Measurements from ENCODE around the gene MAP2K6. TPM values are rescaled to one million over a fixed set of nuclear protein-coding genes. Genes with fewer than 3 reads are reported as not detected.

MAP2K6 gene
- total and polyA plus RNA-seq, 2 experiments from 2014 or later: 3.3 to 13.2 TPM

GRCh38 chr17:69480245-69480644, 65.7 kb downstream of the MAP2K6 start:
- Histone ChIP-seq H3K79me2 (peaks cover 14% of the 10 kb centered on the region), H2AFZ (no peak overlapping the region), H3K9me3 (ENCODE audit: low read depth) (no peaks in the 10 kb centered on the region), H3K9me2 (replicated peaks; ENCODE audit: insufficient read depth) (no peaks in the 10 kb centered on the region), H4K20me1 (ENCODE audit: insufficient read depth, poor library complexity, severe bottlenecking) (no peaks in the 10 kb centered on the region), H3K4me3 (no peak overlapping the region), H3K4me1 (ENCODE audit: insufficient read depth) (peaks cover 13% of the 10 kb centered on the region), H3K4me2 (no peak overlapping the region), H3K27ac (no peak overlapping the region), H3K27me3 (no peaks in the 10 kb centered on the region), H3K36me3 (replicated peaks; ENCODE audit: insufficient read depth, low read depth) (no peaks in the 10 kb centered on the region)
- no peak for DNase-seq (ENCODE audit: low spot score)
- WGBS (ENCODE audit: low lambda C conversion rate, missing lambda C conversion rate): 82% methylated on average over 4 of the region's 4 CpGs
- TF ChIP-seq EZH2 (IDR thresholded peaks at IDR 0.05; ENCODE audit: borderline replicate concordance): no peak
- TF ChIP-seq CTCF (IDR thresholded peaks at IDR 0.05; ENCODE audit: poor library complexity): no peak
- TF ChIP-seq EZH2phosphoT487 (IDR thresholded peaks at IDR 0.05; ENCODE audit: low read depth, severe bottlenecking, unreplicated experiment): no peak

- no peaks in the 10 kb centered on the region for H3K9me2 ChIP-seq (replicated peaks; ENCODE audit: insufficient read depth)
- H3K36me3 ChIP-seq (replicated peaks; ENCODE audit: insufficient read depth, low read depth): no peaks in the 10 kb centered on the region
- H2AFZ ChIP-seq: no peak overlapping the region
- no peaks in the 10 kb centered on the region for H3K4me1 ChIP-seq (ENCODE audit: insufficient read depth)
- no peaks in the 10 kb centered on the region for H4K20me1 ChIP-seq (ENCODE audit: insufficient read depth, poor library complexity, severe bottlenecking)
- H3K4me2 ChIP-seq: peak overlapping the region; percentile 13
- no peak overlapping the region for H3K4me3 ChIP-seq
- no peak for TF ChIP-seq EZH2 (IDR thresholded peaks at IDR 0.05; ENCODE audit: borderline replicate concordance)
- no peak for TF ChIP-seq CTCF (IDR thresholded peaks at IDR 0.05; ENCODE audit: poor library complexity)
- no peak for TF ChIP-seq EZH2phosphoT487 (IDR thresholded peaks at IDR 0.05; ENCODE audit: low read depth, severe bottlenecking, unreplicated experiment)
- H3K9me3 ChIP-seq (ENCODE audit: low read depth): no peaks in the 10 kb centered on the region
- no peaks in the 10 kb centered on the region for H3K27me3 ChIP-seq
- H3K79me2 ChIP-seq: peaks cover under 1% of the 10 kb centered on the region
- peak overlapping the region; percentile 17 for H3K27ac ChIP-seq
- DNase-seq (ENCODE audit: low spot score): no peak
- WGBS (ENCODE audit: low lambda C conversion rate, missing lambda C conversion rate): 58% methylated on average over 3 of the region's 3 CpGs
Observed at GRCh38 chr17:69485251-69485661, 70.8 kb downstream of the MAP2K6 start.

GRCh38 chr17:69485901-69486643, 71.6 kb downstream of the MAP2K6 start:
- Histone ChIP-seq H4K20me1 (ENCODE audit: insufficient read depth, poor library complexity, severe bottlenecking) (no peaks in the 10 kb centered on the region), H3K4me2 (no peak overlapping the region), H2AFZ (no peak overlapping the region), H3K79me2 (no peaks in the 10 kb centered on the region), H3K4me1 (ENCODE audit: insufficient read depth) (no peaks in the 10 kb centered on the region), H3K4me3 (no peak overlapping the region), H3K9me2 (replicated peaks; ENCODE audit: insufficient read depth) (no peaks in the 10 kb centered on the region), H3K9me3 (ENCODE audit: low read depth) (no peaks in the 10 kb centered on the region), H3K27me3 (no peaks in the 10 kb centered on the region), H3K27ac (no peak overlapping the region), H3K36me3 (replicated peaks; ENCODE audit: insufficient read depth, low read depth) (no peaks in the 10 kb centered on the region)
- no peak for DNase-seq (ENCODE audit: low spot score)
- TF ChIP-seq EZH2 (IDR thresholded peaks at IDR 0.05; ENCODE audit: borderline replicate concordance) (no peak), EZH2phosphoT487 (IDR thresholded peaks at IDR 0.05; ENCODE audit: low read depth, severe bottlenecking, unreplicated experiment) (no peak), CTCF (IDR thresholded peaks at IDR 0.05; ENCODE audit: poor library complexity) (no peak)
- WGBS (ENCODE audit: low lambda C conversion rate, missing lambda C conversion rate): 76% methylated on average over 3 of the region's 3 CpGs

All from hepatocyte (in vitro differentiated cells).